IMR-90 (cell line): ENCODE results near the gene GPD1. TPM values are rescaled to one million over a fixed set of nuclear protein-coding genes. Genes with fewer than 3 reads are reported as not detected.

Experiments used
- ATAC-seq: fragments of 200-7000 bp; cut with Tn5 transposase; 2 replicates; pipeline ENCODE4 v1.9.1; 2020; ENCODE audit warnings: low read depth, mild to moderate bottlenecking, moderate library complexity
- BruUV-seq: library from RNA; stranded (reverse); fragments of 400-500 nt; replicated peaks from 2 replicates; lab custom pipeline; 2021; lab: Mats Ljungman, UMichigan
- CTCF ChIA-PET: fragments of 300-600 bp; formaldehyde crosslinking; extraction: SDS; loops from one replicate; lab custom pipeline; 2021; ENCODE audit warnings: antibody characterized with exemption; lab: Yijun Ruan, JAX
- POLR2A ChIA-PET: fragments of 300-600 bp; sonication (Branson Sonifier 250); formaldehyde crosslinking; loops from one replicate; lab custom pipeline; 2022; ENCODE audit warnings: antibody characterized with exemption; ENCODE audit not compliant: unreplicated experiment; lab: Charles Lee
- DNase-seq: peaks from one replicate; pipeline ENCODE4 v3.0.0; 2013
- H2AFZ ChIP-seq: replicated peaks from 2 replicates; pipeline ENCODE3; 2013; ENCODE audit warnings: low read length, mild to moderate bottlenecking; ENCODE audit not compliant: poor library complexity
- H2AK5ac ChIP-seq: 2 replicates; pipeline ENCODE4 v1.6.1; 2013; ENCODE audit warnings: low read depth, low read length, inconsistent platforms
- H2AK9ac ChIP-seq: replicated peaks from 2 replicates; pipeline ENCODE3; 2013; ENCODE audit warnings: mild to moderate bottlenecking, low read depth, low read length, moderate library complexity; ENCODE audit not compliant: poor library complexity
- H2BK120ac ChIP-seq: 2 replicates; pipeline ENCODE4 v1.6.1; 2013; ENCODE audit warnings: low read depth, low read length, inconsistent platforms
- H2BK15ac ChIP-seq: 3 replicates; pipeline ENCODE4 v1.6.1; 2013; ENCODE audit warnings: low read depth, low read length, inconsistent platforms
- H2BK20ac ChIP-seq: 2 replicates; pipeline ENCODE4 v1.6.1; 2013; ENCODE audit warnings: low read depth, mild to moderate bottlenecking, inconsistent platforms, low read length, moderate library complexity
- H2BK5ac ChIP-seq: 2 replicates; pipeline ENCODE4 v1.6.1; 2013; ENCODE audit warnings: mild to moderate bottlenecking, low read depth, low read length, inconsistent platforms; ENCODE audit not compliant: poor library complexity, severe bottlenecking
- H3K14ac ChIP-seq: replicated peaks from 2 replicates; pipeline ENCODE4 v1.6.1; 2013; ENCODE audit warnings: low read depth, low read length, inconsistent platforms
- H3K18ac ChIP-seq: 2 replicates; pipeline ENCODE4 v1.6.1; 2013; ENCODE audit warnings: low read depth, low read length, control low read depth
- H3K23ac ChIP-seq: 2 replicates; pipeline ENCODE4 v1.6.1; 2013; ENCODE audit warnings: low read depth, low read length, inconsistent platforms
- H3K27ac ChIP-seq: 2 replicates; pipeline ENCODE4 v1.5.1; 2013; ENCODE audit warnings: mild to moderate bottlenecking, control low read depth, low read length; ENCODE audit not compliant: insufficient read depth
- H3K27me3 ChIP-seq: 2 replicates; pipeline ENCODE4 v1.6.1; 2013; ENCODE audit warnings: low read length; ENCODE audit not compliant: control insufficient read depth, insufficient read depth
- H3K36me3 ChIP-seq: 2 replicates; pipeline ENCODE4 v1.6.1; 2013; ENCODE audit warnings: low read length, mixed read lengths; ENCODE audit not compliant: control insufficient read depth, insufficient read depth
- H3K4ac ChIP-seq: 2 replicates; pipeline ENCODE4 v1.6.1; 2013; ENCODE audit warnings: low read depth, low read length, inconsistent platforms
- H3K4me1 ChIP-seq: 2 replicates; pipeline ENCODE4 v1.6.1; 2013; ENCODE audit warnings: low read length, mixed read lengths; ENCODE audit not compliant: control insufficient read depth, insufficient read depth
- H3K4me2 ChIP-seq: 2 replicates; pipeline ENCODE4 v1.6.1; 2013; ENCODE audit warnings: low read depth, mild to moderate bottlenecking, control low read depth, low read length, moderate library complexity
- H3K4me3 ChIP-seq: 2 replicates; pipeline ENCODE4 v1.5.1; 2013; ENCODE audit warnings: low read depth, mild to moderate bottlenecking, control low read depth, low read length, moderate library complexity; ENCODE audit not compliant: insufficient read depth
- H3K56ac ChIP-seq: 2 replicates; pipeline ENCODE4 v1.6.1; 2013; ENCODE audit warnings: low read length, inconsistent platforms; ENCODE audit not compliant: insufficient read depth; ENCODE audit errors: extremely low read depth
- H3K79me1 ChIP-seq, 2 experiments: 2 replicates each; pipeline ENCODE4 v1.6.1; 2013; ENCODE audit warnings: low read length in 2 of 2, inconsistent platforms in 1 of 2, low read depth in 1 of 2
- H3K9ac ChIP-seq: 2 replicates; pipeline ENCODE4 v1.6.1; 2013; ENCODE audit warnings: low read depth, low read length, control low read depth
- H3K9me1 ChIP-seq: 2 replicates; pipeline ENCODE4 v1.6.1; 2013; ENCODE audit warnings: low read length, inconsistent platforms; ENCODE audit not compliant: insufficient read depth
- H3K9me3 ChIP-seq: 2 replicates; pipeline ENCODE4 v1.6.1; 2013; ENCODE audit warnings: low read length; ENCODE audit not compliant: control insufficient read depth, insufficient read depth
- H4K20me1 ChIP-seq: 2 replicates; pipeline ENCODE4 v1.6.1; 2013; ENCODE audit warnings: low read length, inconsistent platforms; ENCODE audit not compliant: insufficient read depth
- H4K5ac ChIP-seq: 2 replicates; pipeline ENCODE4 v1.6.1; 2013; ENCODE audit warnings: mild to moderate bottlenecking, low read depth, low read length, control low read depth
- H4K8ac ChIP-seq, 2 experiments: 2 replicates each; pipeline ENCODE4 v1.6.1; 2013; ENCODE audit warnings: low read depth in 2 of 2, low read length in 2 of 2, control low read depth in 1 of 2, inconsistent platforms in 1 of 2
- H4K91ac ChIP-seq: 2 replicates; pipeline ENCODE4 v1.6.1; 2013; ENCODE audit warnings: low read depth, low read length, inconsistent platforms; ENCODE audit not compliant: insufficient read depth
- BHLHE40 ChIP-seq: fragments of 150-350 bp; IDR thresholded peaks from 2 replicates; pipeline ENCODE4 v1.6.1; 2016; ENCODE audit warnings: mild to moderate bottlenecking, low read depth, low read length
- CEBPB ChIP-seq: IDR thresholded peaks from 2 replicates; pipeline ENCODE4 v1.6.1; 2012; ENCODE audit warnings: low read depth, low read length, improper control_type of control experiment
- CHD1 ChIP-seq: IDR thresholded peaks from 2 replicates; pipeline ENCODE4 v1.6.1; 2012; ENCODE audit warnings: low read depth, low read length, improper control_type of control experiment
- FOS ChIP-seq: fragments of 150-350 bp; IDR thresholded peaks from 2 replicates; pipeline ENCODE4 v1.6.1; 2016; ENCODE audit warnings: low read depth, low read length
- MAFK ChIP-seq: IDR thresholded peaks from 2 replicates; pipeline ENCODE4 v1.6.1; 2012; ENCODE audit warnings: low read depth, low read length, improper control_type of control experiment
- MAZ ChIP-seq: IDR thresholded peaks from 2 replicates; pipeline ENCODE4 v1.6.1; 2012; ENCODE audit warnings: low read depth, mild to moderate bottlenecking, low read length, improper control_type of control experiment, moderate library complexity, borderline replicate concordance
- MXI1 ChIP-seq: IDR thresholded peaks from 2 replicates; pipeline ENCODE4 v1.6.1; 2012; ENCODE audit warnings: low read depth, mild to moderate bottlenecking, low read length, moderate library complexity, borderline replicate concordance
- NFE2L2 ChIP-seq: fragments of 150-350 bp; IDR thresholded peaks from 2 replicates; pipeline ENCODE4 v1.6.1; 2016; ENCODE audit warnings: low read depth, mild to moderate bottlenecking, low read length
- POLR2A ChIP-seq: IDR thresholded peaks from 2 replicates; pipeline ENCODE4 v1.6.1; 2012; ENCODE audit warnings: mild to moderate bottlenecking, low read depth, low read length
- RCOR1 ChIP-seq: IDR thresholded peaks from 2 replicates; pipeline ENCODE4 v1.6.1; 2012; ENCODE audit warnings: mild to moderate bottlenecking, low read length, improper control_type of control experiment; ENCODE audit not compliant: insufficient replicate concordance
- RFX5 ChIP-seq: IDR thresholded peaks from 2 replicates; pipeline ENCODE4 v1.8.0; 2012; ENCODE audit warnings: low read depth, mild to moderate bottlenecking, low read length, moderate library complexity
- SMC3 ChIP-seq: fragments of 150-350 bp; IDR thresholded peaks from 2 replicates; pipeline ENCODE4 v1.6.1; 2016; ENCODE audit warnings: low read depth, mild to moderate bottlenecking, antibody characterized with exemption, low read length, moderate library complexity
- WGBS, 2 experiments: methylation state at CpG; one replicate each; pipeline versions ENCODE4 v1.1.5 to v1.1.7; 2013; ENCODE audit warnings: missing lambda C conversion rate in 2 of 2; ENCODE audit not compliant: insufficient read length in 1 of 2; ENCODE audit errors: extremely low coverage in 2 of 2; 5-methylcytosine and 5-hydroxymethylcytosine counted together
- dilution Hi-C: fragments of 300-500 bp; cut with HindIII; formaldehyde crosslinking; loops from one replicate; pipeline ENCODE4 v1.14.3; 2018; ENCODE audit warnings: low sequenced_read_pairs; ENCODE audit not compliant: unreplicated experiment
- in situ Hi-C: fragments of 300-500 bp; cut with MboI; formaldehyde crosslinking; loops from 3 replicates; pipeline ENCODE4 v1.14.3; 2019; ENCODE audit warnings: low sequenced_read_pairs, inconsistent platforms, mixed read lengths
- intact Hi-C: fragments of 100-400 bp; cut with micrococcal nuclease; formaldehyde crosslinking; loops from 2 replicates; pipeline ENCODE4 v1.10.0; 2022
- polyA plus RNA-seq, 3 experiments: library from polyadenylated mRNA; depleted of rRNA; stranded (reverse); fragments of >200 nt; gene quantifications; 2 replicates each; pipeline ENCODE4 v1.2.3, GENCODE V29; 2012; ENCODE audit warnings: low replicate concordance in 1 of 3
- total RNA-seq: library from RNA; depleted of rRNA; stranded (reverse); fragments of >200 nt; gene quantifications from 2 replicates; pipeline ENCODE4 v1.2.3, GENCODE V29; 2012
- TF ChIP-seq, protein P1 (sequence below): fragments of 150-350 bp; IDR thresholded peaks from 2 replicates; pipeline ENCODE4 v1.6.1; 2017; ENCODE audit warnings: mild to moderate bottlenecking, antibody characterized with exemption, low read length, low read depth
- TF ChIP-seq, protein P2 (sequence below): fragments of 150-350 bp; IDR thresholded peaks from 2 replicates; pipeline ENCODE4 v1.6.1; 2016; ENCODE audit warnings: low read depth, mild to moderate bottlenecking, low read length, moderate library complexity, borderline replicate concordance

GPD1 gene
- total and polyA plus RNA-seq, 2 of the 4 experiments (the other 2 are of a cell fraction): 0.05 to 0.18 TPM

DNA sequence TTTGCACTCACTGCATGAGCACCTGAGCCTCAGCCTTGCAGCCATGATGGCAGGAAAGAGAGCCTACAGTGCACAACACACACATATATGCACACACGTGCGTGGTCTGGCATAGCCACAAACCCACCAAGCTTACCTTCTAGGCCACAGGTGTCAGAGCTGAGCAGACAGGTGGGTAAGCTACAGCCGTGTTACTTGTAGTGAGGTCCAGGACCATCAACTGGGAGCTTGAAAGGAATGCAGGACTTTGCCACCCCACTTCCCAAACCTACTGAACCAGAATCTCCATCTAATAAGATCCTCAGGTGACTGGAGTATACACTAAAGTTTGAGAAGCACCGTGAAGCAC lies 43.7 kb upstream of the GPD1 start:
- Histone ChIP-seq H2AK5ac (no peak overlapping the region), H3K36me3 (0 out of 2 replicates have a peak, but pooled peaks cover 3% of the 10 kb centered on the region), H3K14ac (no peak overlapping the region), H3K79me1 (no peaks in the 10 kb centered on the region; a peak in 1 of 4 replicates), H2AK9ac (no peak overlapping the region), H3K18ac (no peak overlapping the region), H3K4me1 (peaks cover 9% of the 10 kb centered on the region), H4K5ac (no peak overlapping the region), H2BK120ac (no peak overlapping the region), H3K27me3 (peaks cover 12% of the 10 kb centered on the region), H3K4ac (no peak overlapping the region), H3K56ac (no peak overlapping the region), H3K4me3 (no peak overlapping the region), H3K27ac (no peak overlapping the region), H4K20me1 (peaks cover 7% of the 10 kb centered on the region; the same call in 1 of the 2 replicates), H3K9me3 (no peaks in the 10 kb centered on the region), H3K4me2 (no peak overlapping the region), H2BK15ac (no peak overlapping the region), H3K9ac (no peak overlapping the region), H2BK5ac (no peak overlapping the region), H2AFZ (no peak overlapping the region), H3K9me1 (no peaks in the 10 kb centered on the region), H4K91ac (no peak overlapping the region), H4K8ac (no peak overlapping the region), H2BK20ac (no peak overlapping the region), H3K23ac (no peak overlapping the region)
- 80% methylated on average over 2 of the region's 4 CpGs; no CpG with 5 or more reads in 1 of the 2 experiments for WGBS, 2 experiments
- ChIA-PET CTCF (no interaction called here), POLR2A (no interaction called here)
- dilution Hi-C loops (no loop called here), intact Hi-C loops (no loop called here), in situ Hi-C loops (no loop called here)
- TF ChIP-seq, protein P1, sequence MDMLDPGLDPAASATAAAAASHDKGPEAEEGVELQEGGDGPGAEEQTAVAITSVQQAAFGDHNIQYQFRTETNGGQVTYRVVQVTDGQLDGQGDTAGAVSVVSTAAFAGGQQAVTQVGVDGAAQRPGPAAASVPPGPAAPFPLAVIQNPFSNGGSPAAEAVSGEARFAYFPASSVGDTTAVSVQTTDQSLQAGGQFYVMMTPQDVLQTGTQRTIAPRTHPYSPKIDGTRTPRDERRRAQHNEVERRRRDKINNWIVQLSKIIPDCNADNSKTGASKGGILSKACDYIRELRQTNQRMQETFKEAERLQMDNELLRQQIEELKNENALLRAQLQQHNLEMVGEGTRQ: no peak
- TF ChIP-seq MXI1: no peak
- TF ChIP-seq, protein P2, sequence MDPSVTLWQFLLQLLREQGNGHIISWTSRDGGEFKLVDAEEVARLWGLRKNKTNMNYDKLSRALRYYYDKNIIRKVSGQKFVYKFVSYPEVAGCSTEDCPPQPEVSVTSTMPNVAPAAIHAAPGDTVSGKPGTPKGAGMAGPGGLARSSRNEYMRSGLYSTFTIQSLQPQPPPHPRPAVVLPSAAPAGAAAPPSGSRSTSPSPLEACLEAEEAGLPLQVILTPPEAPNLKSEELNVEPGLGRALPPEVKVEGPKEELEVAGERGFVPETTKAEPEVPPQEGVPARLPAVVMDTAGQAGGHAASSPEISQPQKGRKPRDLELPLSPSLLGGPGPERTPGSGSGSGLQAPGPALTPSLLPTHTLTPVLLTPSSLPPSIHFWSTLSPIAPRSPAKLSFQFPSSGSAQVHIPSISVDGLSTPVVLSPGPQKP: no peak
- no peak for TF ChIP-seq MAZ
- no peak for TF ChIP-seq FOS
- TF ChIP-seq CHD1: no peak
- no peak for TF ChIP-seq RCOR1
- TF ChIP-seq RFX5: no peak
- no peak for TF ChIP-seq BHLHE40
- no peak for TF ChIP-seq POLR2A
- no peak for TF ChIP-seq NFE2L2
- TF ChIP-seq CEBPB: no peak
- TF ChIP-seq SMC3: no peak
- TF ChIP-seq MAFK: no peak
- BruUV-seq: no TSS peak
- ATAC-seq (no peak), DNase-seq (no peak)
